ENCODE measurements around the gene NOSTRIN.

Gene NOSTRIN

GRCh38 chr2:168851674-168852320 lies 49.4 kb downstream of the NOSTRIN start:
- no peak for TF ChIP-seq SPI1 (IDR thresholded peaks at IDR 0.05; ENCODE audit: borderline replicate concordance, low read depth)
- TF ChIP-seq POLR2AphosphoS5 (IDR thresholded peaks at IDR 0.05; ENCODE audit: low read depth), result no peak
- no peak for TF ChIP-seq REST (IDR thresholded peaks at IDR 0.05; ENCODE audit: insufficient replicate concordance, low read depth)
- no peak for TF ChIP-seq CTCF (IDR thresholded peaks at IDR 0.05; ENCODE audit: insufficient read depth, low read length)
- TF ChIP-seq GABPA (IDR thresholded peaks at IDR 0.05; ENCODE audit: low read depth), result no peak
- Histone ChIP-seq H3K27me3 (ENCODE audit: insufficient read depth, poor library complexity, severe bottlenecking) (no peaks in the 10 kb centered on the region), H3K27ac (replicated peaks) (no peak overlapping the region), H3K4me3 (replicated peaks; ENCODE audit: insufficient read depth, low read length) (no peak overlapping the region)
- DNase-seq (ENCODE audit: low read depth in 1 of 2, low spot score in 1 of 2), result no peak

GRCh38 chr2:168852481-168852880 lies 50.0 kb downstream of the NOSTRIN start:
- Histone ChIP-seq H3K27me3 (ENCODE audit: insufficient read depth, poor library complexity, severe bottlenecking) (no peaks in the 10 kb centered on the region), H3K27ac (replicated peaks) (no peak overlapping the region), H3K4me3 (replicated peaks; ENCODE audit: insufficient read depth, low read length) (no peak overlapping the region)
- TF ChIP-seq CTCF (IDR thresholded peaks at IDR 0.05; ENCODE audit: insufficient read depth, low read length), result no peak
- no peak for TF ChIP-seq REST (IDR thresholded peaks at IDR 0.05; ENCODE audit: insufficient replicate concordance, low read depth)
- TF ChIP-seq POLR2AphosphoS5 (IDR thresholded peaks at IDR 0.05; ENCODE audit: low read depth), result no peak
- TF ChIP-seq GABPA (IDR thresholded peaks at IDR 0.05; ENCODE audit: low read depth), result no peak
- no peak for TF ChIP-seq SPI1 (IDR thresholded peaks at IDR 0.05; ENCODE audit: borderline replicate concordance, low read depth)
- DNase-seq (ENCODE audit: low read depth in 1 of 2, low spot score in 1 of 2), result no peak

- Histone ChIP-seq H3K27me3 (ENCODE audit: insufficient read depth, poor library complexity, severe bottlenecking) (no peaks in the 10 kb centered on the region), H3K4me3 (replicated peaks; ENCODE audit: insufficient read depth, low read length) (no peak overlapping the region), H3K27ac (replicated peaks) (no peak overlapping the region)
- TF ChIP-seq GABPA (IDR thresholded peaks at IDR 0.05; ENCODE audit: low read depth), result no peak
- no peak for TF ChIP-seq CTCF (IDR thresholded peaks at IDR 0.05; ENCODE audit: insufficient read depth, low read length)
- no peak for TF ChIP-seq SPI1 (IDR thresholded peaks at IDR 0.05; ENCODE audit: borderline replicate concordance, low read depth)
- no peak for TF ChIP-seq POLR2AphosphoS5 (IDR thresholded peaks at IDR 0.05; ENCODE audit: low read depth)
- TF ChIP-seq REST (IDR thresholded peaks at IDR 0.05; ENCODE audit: insufficient replicate concordance, low read depth), result no peak
- no peak for DNase-seq (ENCODE audit: low read depth in 1 of 2, low spot score in 1 of 2)
These were observed 51.0 kb downstream of the NOSTRIN start for GRCh38 chr2:168853471-168853870.

Data from HL-60 (cell line).